ENCODE data around the gene LRRC57. TPM values are rescaled to one million over a fixed set of nuclear protein-coding genes. Genes with fewer than 3 reads are reported as not detected.

LRRC57 gene
- total and polyA plus RNA-seq, 2 of the 13 experiments (the other 11 are each of a cell fraction or from before 2014, with no cell fraction given), result 5.8 to 14.8 TPM

GRCh38 chr15:42575188-42576039 lies 26.8 kb upstream of the LRRC57 start, which contains the start of gene STARD9 (continued):
- TF ChIP-seq ZBTB4 (CRISPR knock-in tag; IDR thresholded peaks at IDR 0.05; ENCODE audit: borderline replicate concordance), result no peak; the same call in 1 of the 2 replicates
- no peak for TF ChIP-seq MAF1 (CRISPR knock-in tag; IDR thresholded peaks at IDR 0.05; ENCODE audit: borderline replicate concordance)
- TF ChIP-seq, protein P1, sequence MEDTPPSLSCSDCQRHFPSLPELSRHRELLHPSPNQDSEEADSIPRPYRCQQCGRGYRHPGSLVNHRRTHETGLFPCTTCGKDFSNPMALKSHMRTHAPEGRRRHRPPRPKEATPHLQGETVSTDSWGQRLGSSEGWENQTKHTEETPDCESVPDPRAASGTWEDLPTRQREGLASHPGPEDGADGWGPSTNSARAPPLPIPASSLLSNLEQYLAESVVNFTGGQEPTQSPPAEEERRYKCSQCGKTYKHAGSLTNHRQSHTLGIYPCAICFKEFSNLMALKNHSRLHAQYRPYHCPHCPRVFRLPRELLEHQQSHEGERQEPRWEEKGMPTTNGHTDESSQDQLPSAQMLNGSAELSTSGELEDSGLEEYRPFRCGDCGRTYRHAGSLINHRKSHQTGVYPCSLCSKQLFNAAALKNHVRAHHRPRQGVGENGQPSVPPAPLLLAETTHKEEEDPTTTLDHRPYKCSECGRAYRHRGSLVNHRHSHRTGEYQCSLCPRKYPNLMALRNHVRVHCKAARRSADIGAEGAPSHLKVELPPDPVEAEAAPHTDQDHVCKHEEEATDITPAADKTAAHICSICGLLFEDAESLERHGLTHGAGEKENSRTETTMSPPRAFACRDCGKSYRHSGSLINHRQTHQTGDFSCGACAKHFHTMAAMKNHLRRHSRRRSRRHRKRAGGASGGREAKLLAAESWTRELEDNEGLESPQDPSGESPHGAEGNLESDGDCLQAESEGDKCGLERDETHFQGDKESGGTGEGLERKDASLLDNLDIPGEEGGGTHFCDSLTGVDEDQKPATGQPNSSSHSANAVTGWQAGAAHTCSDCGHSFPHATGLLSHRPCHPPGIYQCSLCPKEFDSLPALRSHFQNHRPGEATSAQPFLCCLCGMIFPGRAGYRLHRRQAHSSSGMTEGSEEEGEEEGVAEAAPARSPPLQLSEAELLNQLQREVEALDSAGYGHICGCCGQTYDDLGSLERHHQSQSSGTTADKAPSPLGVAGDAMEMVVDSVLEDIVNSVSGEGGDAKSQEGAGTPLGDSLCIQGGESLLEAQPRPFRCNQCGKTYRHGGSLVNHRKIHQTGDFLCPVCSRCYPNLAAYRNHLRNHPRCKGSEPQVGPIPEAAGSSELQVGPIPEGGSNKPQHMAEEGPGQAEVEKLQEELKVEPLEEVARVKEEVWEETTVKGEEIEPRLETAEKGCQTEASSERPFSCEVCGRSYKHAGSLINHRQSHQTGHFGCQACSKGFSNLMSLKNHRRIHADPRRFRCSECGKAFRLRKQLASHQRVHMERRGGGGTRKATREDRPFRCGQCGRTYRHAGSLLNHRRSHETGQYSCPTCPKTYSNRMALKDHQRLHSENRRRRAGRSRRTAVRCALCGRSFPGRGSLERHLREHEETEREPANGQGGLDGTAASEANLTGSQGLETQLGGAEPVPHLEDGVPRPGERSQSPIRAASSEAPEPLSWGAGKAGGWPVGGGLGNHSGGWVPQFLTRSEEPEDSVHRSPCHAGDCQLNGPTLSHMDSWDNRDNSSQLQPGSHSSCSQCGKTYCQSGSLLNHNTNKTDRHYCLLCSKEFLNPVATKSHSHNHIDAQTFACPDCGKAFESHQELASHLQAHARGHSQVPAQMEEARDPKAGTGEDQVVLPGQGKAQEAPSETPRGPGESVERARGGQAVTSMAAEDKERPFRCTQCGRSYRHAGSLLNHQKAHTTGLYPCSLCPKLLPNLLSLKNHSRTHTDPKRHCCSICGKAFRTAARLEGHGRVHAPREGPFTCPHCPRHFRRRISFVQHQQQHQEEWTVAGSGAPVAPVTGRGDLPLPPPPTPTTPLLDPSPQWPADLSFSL (CRISPR knock-in tag; IDR thresholded peaks at IDR 0.05), result no peak
- TF ChIP-seq PHF21A (CRISPR knock-in tag; IDR thresholded peaks at IDR 0.05), result peak; percentile 3; the same call in 1 of the 2 replicates
- no peak for TF ChIP-seq ETS1 (CRISPR knock-in tag; IDR thresholded peaks at IDR 0.05)
- no peak for TF ChIP-seq ZNF737 (CRISPR knock-in tag; IDR thresholded peaks at IDR 0.05; ENCODE audit: borderline replicate concordance)
- no peak for TF ChIP-seq HMG20A (CRISPR knock-in tag; IDR thresholded peaks at IDR 0.05; ENCODE audit: borderline replicate concordance)
- TF ChIP-seq, protein P2, sequence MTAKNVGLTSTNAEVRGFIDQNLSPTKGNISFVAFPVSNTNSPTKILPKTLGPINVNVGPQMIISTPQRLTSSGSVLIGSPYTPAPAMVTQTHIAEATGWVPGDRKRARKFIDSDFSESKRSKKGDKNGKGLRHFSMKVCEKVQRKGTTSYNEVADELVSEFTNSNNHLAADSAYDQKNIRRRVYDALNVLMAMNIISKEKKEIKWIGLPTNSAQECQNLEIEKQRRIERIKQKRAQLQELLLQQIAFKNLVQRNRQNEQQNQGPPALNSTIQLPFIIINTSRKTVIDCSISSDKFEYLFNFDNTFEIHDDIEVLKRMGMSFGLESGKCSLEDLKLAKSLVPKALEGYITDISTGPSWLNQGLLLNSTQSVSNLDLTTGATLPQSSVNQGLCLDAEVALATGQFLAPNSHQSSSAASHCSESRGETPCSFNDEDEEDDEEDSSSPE (CRISPR knock-in tag; IDR thresholded peaks at IDR 0.05), result no peak; the same call in 1 of the 2 replicates
- peak; percentile 59; the same call in 1 of the 2 replicates for TF ChIP-seq NR1H2 (CRISPR knock-in tag; IDR thresholded peaks at IDR 0.05; ENCODE audit: borderline replicate concordance, low read depth)
- no peak for TF ChIP-seq ZFYVE20 (CRISPR knock-in tag; IDR thresholded peaks at IDR 0.05; ENCODE audit: borderline replicate concordance, low read depth)
- TF ChIP-seq ZNF800 (CRISPR knock-in tag; IDR thresholded peaks at IDR 0.05), result 0 out of 2 replicates have a peak, but pooled peaks have one; percentile 6
- peak; percentile 80; the same call in 1 of the 2 replicates for TF ChIP-seq ZNF564 (CRISPR knock-in tag; IDR thresholded peaks at IDR 0.05)
- TF ChIP-seq AHR (CRISPR knock-in tag; IDR thresholded peaks at IDR 0.05), result no peak

Measured in HepG2 (cell line).